Heart left ventricle (tissue), 13 donors: Measurements from ENCODE around the gene LYRM2.

Experiments
- CTCF ChIP-seq, 12 donors: fragments of 200-600 bp; sonication (generic) in 4 of 12; IDR thresholded peaks; one replicate each; pipeline versions ENCODE4 v1.5.0 to v1.8.0; 2018 to 2022; ENCODE audit warnings: antibody characterized with exemption in 12 of 12, mild to moderate bottlenecking in 5 of 12
- POLR2A ChIP-seq, 2 donors: fragments of 450-650 bp; IDR thresholded peaks; one replicate each; pipeline ENCODE4 v1.6.1; 2017; ENCODE audit warnings: antibody characterized with exemption in 2 of 2, mild to moderate bottlenecking in 2 of 2, moderate library complexity in 2 of 2
- donor health status: ischemic (EF 13 %, LVEDD 7.1; RV severe dilation, severe dysfunction).
- donor health status: DM: no; HTN: yes; CAD: no.
- donor health status: DM: no; HTN: no; CAD: no.
- donor health status: ischemic (EF 25% LVEDD 6.9; RV normal size, moderate dysfunction).
- donor health status: ischemic (EF 25% LVEDD 5.7; RV mildly dilated, moderate dysfunction).
- donor health status: ischemic (EF 35%, LVEDD 5.7; RV mildly dilated, moderate dysfunction).
- donor health status: nonischemic (EF 11% LVEDD 7.7; RV severe dilation, severe dysfunction).
- donor health status: DM: yes; HTN: yes; CAD: no.
- donor health status: PGD.
- donor health status: ischemic (EF 29% LVEDD 5.4; RV normal size, mild dysfunction).
- donor health status: nonischemic (EF 23%, LVEDD 6.1; RV moderate dilation, normal function).

- TF ChIP-seq POLR2A (IDR thresholded peaks at IDR 0.05) (no peak), CTCF (IDR thresholded peaks at IDR 0.05) (no peak)
Measured at GRCh38 chr6:89644864-89645263, 6.3 kb upstream of the LYRM2 start.
